Heart left ventricle (tissue), 13 donors: ENCODE results near the gene PRKN.

Source experiments
- CTCF ChIP-seq, 12 donors: fragments of 200-600 bp; sonication (generic) in 4 of 12; IDR thresholded peaks; one replicate each; pipeline versions ENCODE4 v1.5.0 to v1.8.0; 2018 to 2022; ENCODE audit warnings: antibody characterized with exemption in 12 of 12, mild to moderate bottlenecking in 5 of 12
- POLR2A ChIP-seq, 2 donors: fragments of 450-650 bp; IDR thresholded peaks; one replicate each; pipeline ENCODE4 v1.6.1; 2017; ENCODE audit warnings: antibody characterized with exemption in 2 of 2, mild to moderate bottlenecking in 2 of 2, moderate library complexity in 2 of 2
- donor health status: ischemic (EF 13 %, LVEDD 7.1; RV severe dilation, severe dysfunction).
- donor health status: DM: no; HTN: yes; CAD: no.
- donor health status: DM: no; HTN: no; CAD: no.
- donor health status: ischemic (EF 25% LVEDD 6.9; RV normal size, moderate dysfunction).
- donor health status: ischemic (EF 25% LVEDD 5.7; RV mildly dilated, moderate dysfunction).
- donor health status: ischemic (EF 35%, LVEDD 5.7; RV mildly dilated, moderate dysfunction).
- donor health status: nonischemic (EF 11% LVEDD 7.7; RV severe dilation, severe dysfunction).
- donor health status: DM: yes; HTN: yes; CAD: no.
- donor health status: PGD.
- donor health status: ischemic (EF 29% LVEDD 5.4; RV normal size, mild dysfunction).
- donor health status: nonischemic (EF 23%, LVEDD 6.1; RV moderate dilation, normal function).

- TF ChIP-seq POLR2A (IDR thresholded peaks at IDR 0.05) (no peak), CTCF (IDR thresholded peaks at IDR 0.05) (no peak)
These were observed 896.5 kb downstream of the PRKN start for GRCh38 chr6:161830866-161831616.
